ENCODE measurements around the gene BNIPL.
A peak's percentile ranks its signal among the peaks of the same experiment; 100 is the strongest.

Gene BNIPL

DNA sequence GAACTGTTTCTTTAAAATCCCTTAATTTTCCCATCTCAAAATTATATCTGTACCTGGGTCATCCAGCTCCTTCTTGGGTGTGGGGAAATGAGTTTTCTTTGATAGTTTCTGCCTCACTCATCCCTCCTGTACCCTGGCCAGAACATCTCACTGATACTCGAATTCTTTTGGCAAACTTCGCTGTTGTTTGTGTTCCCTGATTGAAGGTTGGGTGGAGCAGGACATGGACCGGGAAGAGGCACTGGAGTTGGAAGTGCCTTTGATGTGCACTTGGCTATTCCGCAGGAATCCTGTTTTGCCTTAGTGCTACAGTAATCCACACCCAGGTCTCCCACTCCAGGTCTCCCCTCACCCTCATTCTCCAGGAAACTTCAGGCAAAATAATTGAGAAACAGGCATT lies 40.9 kb upstream of the BNIPL start:
- Histone ChIP-seq H3K27me3 (ENCODE audit: insufficient read depth, low read length) (no peaks in the 10 kb centered on the region), H3K4me1 (ENCODE audit: control insufficient read depth in 1 of 2, insufficient read depth in 2 of 2, low read length in 2 of 2) (no peaks in the 10 kb centered on the region), H3K4me3 (ENCODE audit: low read depth, low read length) (no peak overlapping the region), H3K9ac (ENCODE audit: low read length) (no peak overlapping the region), H3K79me2 (ENCODE audit: control insufficient read depth, insufficient read depth, low read length, poor library complexity) (no peaks in the 10 kb centered on the region), H3K4me2 (ENCODE audit: low read length) (no peak overlapping the region), H3K36me3 (ENCODE audit: control insufficient read depth in 1 of 2, insufficient read depth in 2 of 2, low read length in 2 of 2) (peaks cover 2% of the 10 kb centered on the region in 2 experiments), H3K14ac (ENCODE audit: low read length) (peak overlapping the region; percentile 40), H2BK12ac (ENCODE audit: low read length) (peak overlapping the region; percentile 58), H2AK5ac (ENCODE audit: low read length) (peak overlapping the region; percentile 80), H3K27ac (ENCODE audit: low read depth, low read length) (no peak overlapping the region), H3K18ac (ENCODE audit: low read length) (no peak overlapping the region), H4K91ac (ENCODE audit: low read depth, low read length) (peak overlapping the region; percentile 2), H3K9me3 (ENCODE audit: insufficient read depth, low read depth, low read length) (no peaks in the 10 kb centered on the region), H3K4ac (ENCODE audit: low read depth, low read length) (no peak overlapping the region), H4K8ac (ENCODE audit: low read depth, low read length) (peak overlapping the region; percentile 36), H4K12ac (ENCODE audit: low read depth, low read length) (peak overlapping the region; percentile 56), H2BK120ac (ENCODE audit: insufficient read depth, low read length, poor library complexity) (no peak overlapping the region), H3K23ac (ENCODE audit: low read length) (no peak overlapping the region), H3K79me1 (ENCODE audit: low read length) (no peaks in the 10 kb centered on the region), H2BK5ac (ENCODE audit: low read depth, low read length, poor library complexity) (no peak overlapping the region), H2AFZ (ENCODE audit: insufficient read depth, low read length, poor library complexity) (peak overlapping the region; percentile 92)
- WGBS (ENCODE audit: extremely low coverage, insufficient coverage, insufficient read length): no CpG with 5 or more reads among the region's 4 CpGs
- DNase-seq: no peak

DNA sequence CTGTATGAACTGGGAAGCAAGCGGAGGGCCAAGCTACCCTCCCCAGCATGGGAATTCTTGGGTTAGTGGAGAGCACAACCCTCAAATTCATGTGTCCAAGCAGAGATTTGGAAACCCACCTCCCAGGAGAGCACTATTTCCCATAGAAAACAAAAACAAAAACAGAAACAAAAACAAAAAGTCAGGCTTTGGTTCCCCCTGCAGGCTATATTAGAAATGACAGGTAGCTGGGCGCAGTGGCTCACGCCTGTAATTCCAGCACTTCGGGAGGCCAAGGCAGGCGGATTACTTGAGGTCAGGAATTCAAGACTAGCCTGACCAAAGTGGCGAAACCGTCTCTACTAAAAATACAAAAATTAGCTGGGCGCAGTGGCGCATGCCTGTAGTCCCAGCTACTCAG lies 40.5 kb upstream of the BNIPL start:
- Histone ChIP-seq H3K9me3 (ENCODE audit: insufficient read depth, low read depth, low read length) (no peaks in the 10 kb centered on the region), H3K36me3 (ENCODE audit: control insufficient read depth in 1 of 2, insufficient read depth in 2 of 2, low read length in 2 of 2) (peaks cover 2% of the 10 kb centered on the region in 2 experiments), H2BK120ac (ENCODE audit: insufficient read depth, low read length, poor library complexity) (no peak overlapping the region), H2BK5ac (ENCODE audit: low read depth, low read length, poor library complexity) (no peak overlapping the region), H2AK5ac (ENCODE audit: low read length) (no peak overlapping the region), H2BK12ac (ENCODE audit: low read length) (no peak overlapping the region), H3K79me1 (ENCODE audit: low read length) (no peaks in the 10 kb centered on the region), H4K91ac (ENCODE audit: low read depth, low read length) (peak overlapping the region; percentile 2), H2AFZ (ENCODE audit: insufficient read depth, low read length, poor library complexity) (peak overlapping the region; percentile 92), H3K27me3 (ENCODE audit: insufficient read depth, low read length) (no peaks in the 10 kb centered on the region), H3K9ac (ENCODE audit: low read length) (no peak overlapping the region), H3K14ac (ENCODE audit: low read length) (no peak overlapping the region), H3K27ac (ENCODE audit: low read depth, low read length) (no peak overlapping the region), H4K8ac (ENCODE audit: low read depth, low read length) (peak overlapping the region; percentile 36), H3K79me2 (ENCODE audit: control insufficient read depth, insufficient read depth, low read length, poor library complexity) (no peaks in the 10 kb centered on the region), H3K4me3 (ENCODE audit: low read depth, low read length) (no peak overlapping the region), H3K4ac (ENCODE audit: low read depth, low read length) (no peak overlapping the region), H3K18ac (ENCODE audit: low read length) (no peak overlapping the region), H3K4me1 (ENCODE audit: control insufficient read depth in 1 of 2, insufficient read depth in 2 of 2, low read length in 2 of 2) (no peaks in the 10 kb centered on the region), H4K12ac (ENCODE audit: low read depth, low read length) (no peak overlapping the region), H3K4me2 (ENCODE audit: low read length) (no peak overlapping the region), H3K23ac (ENCODE audit: low read length) (no peak overlapping the region)
- peak; percentile 38 to 75 for DNase-seq
- no CpG with 5 or more reads among the region's 9 CpGs for WGBS (ENCODE audit: extremely low coverage, insufficient coverage, insufficient read length)

DNA sequence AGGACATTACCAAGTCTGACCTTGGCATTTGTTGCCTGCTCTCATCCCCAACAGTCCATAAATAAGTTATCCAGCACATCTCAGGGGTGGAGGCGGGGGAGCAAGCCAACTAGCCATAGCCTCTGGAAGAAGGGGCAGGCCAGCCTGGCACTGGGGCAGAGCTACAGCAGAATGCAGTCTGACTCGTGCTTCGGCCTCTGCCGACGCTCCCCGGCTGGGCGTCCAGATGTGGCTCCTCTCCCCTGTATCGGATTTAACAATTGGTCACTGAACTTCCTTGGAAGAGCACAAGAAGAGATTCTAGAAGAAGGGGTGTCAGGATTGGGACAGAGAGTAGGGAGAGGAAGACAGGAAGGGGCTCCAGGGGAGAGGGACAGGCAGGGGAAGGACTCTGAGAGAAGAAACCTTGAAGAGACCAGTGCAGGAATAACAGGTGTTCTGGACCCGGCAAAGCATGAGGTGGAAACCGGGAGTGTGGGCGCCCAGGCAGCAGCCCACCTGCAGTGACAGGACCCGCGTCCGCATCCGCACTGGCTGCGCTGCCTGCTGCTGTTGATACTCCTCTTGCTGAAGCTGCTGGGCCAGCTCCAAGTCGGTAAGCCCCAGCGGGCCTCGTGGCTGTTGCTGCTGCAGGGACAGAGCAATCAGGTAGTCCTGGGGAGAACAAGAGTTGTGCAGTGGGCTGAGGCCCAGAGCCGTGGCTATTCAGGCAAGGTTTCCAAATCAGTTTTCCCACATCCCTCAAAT lies 39.1 kb upstream of the BNIPL start:
- no peak for DNase-seq
- Histone ChIP-seq H3K4me3 (ENCODE audit: low read depth, low read length) (no peak overlapping the region), H4K91ac (ENCODE audit: low read depth, low read length) (no peak overlapping the region), H2AK5ac (ENCODE audit: low read length) (no peak overlapping the region), H3K4ac (ENCODE audit: low read depth, low read length) (no peak overlapping the region), H3K27ac (ENCODE audit: low read depth, low read length) (no peak overlapping the region), H3K36me3 (ENCODE audit: control insufficient read depth in 1 of 2, insufficient read depth in 2 of 2, low read length in 2 of 2) (peaks cover 2% of the 10 kb centered on the region in 2 experiments), H3K27me3 (ENCODE audit: insufficient read depth, low read length) (no peaks in the 10 kb centered on the region), H3K18ac (ENCODE audit: low read length) (no peak overlapping the region), H3K23ac (ENCODE audit: low read length) (no peak overlapping the region), H3K9me3 (ENCODE audit: insufficient read depth, low read depth, low read length) (no peaks in the 10 kb centered on the region), H3K4me1 (ENCODE audit: control insufficient read depth in 1 of 2, insufficient read depth in 2 of 2, low read length in 2 of 2) (no peaks in the 10 kb centered on the region), H3K9ac (ENCODE audit: low read length) (no peak overlapping the region), H2BK5ac (ENCODE audit: low read depth, low read length, poor library complexity) (no peak overlapping the region), H2AFZ (ENCODE audit: insufficient read depth, low read length, poor library complexity) (no peak overlapping the region), H3K79me2 (ENCODE audit: control insufficient read depth, insufficient read depth, low read length, poor library complexity) (no peaks in the 10 kb centered on the region), H3K14ac (ENCODE audit: low read length) (no peak overlapping the region), H4K12ac (ENCODE audit: low read depth, low read length) (no peak overlapping the region), H2BK120ac (ENCODE audit: insufficient read depth, low read length, poor library complexity) (no peak overlapping the region), H3K79me1 (ENCODE audit: low read length) (no peaks in the 10 kb centered on the region), H2BK12ac (ENCODE audit: low read length) (no peak overlapping the region), H4K8ac (ENCODE audit: low read depth, low read length) (no peak overlapping the region), H3K4me2 (ENCODE audit: low read length) (no peak overlapping the region)
- WGBS (ENCODE audit: extremely low coverage, insufficient coverage, insufficient read length): no CpG with 5 or more reads among the region's 20 CpGs

DNA sequence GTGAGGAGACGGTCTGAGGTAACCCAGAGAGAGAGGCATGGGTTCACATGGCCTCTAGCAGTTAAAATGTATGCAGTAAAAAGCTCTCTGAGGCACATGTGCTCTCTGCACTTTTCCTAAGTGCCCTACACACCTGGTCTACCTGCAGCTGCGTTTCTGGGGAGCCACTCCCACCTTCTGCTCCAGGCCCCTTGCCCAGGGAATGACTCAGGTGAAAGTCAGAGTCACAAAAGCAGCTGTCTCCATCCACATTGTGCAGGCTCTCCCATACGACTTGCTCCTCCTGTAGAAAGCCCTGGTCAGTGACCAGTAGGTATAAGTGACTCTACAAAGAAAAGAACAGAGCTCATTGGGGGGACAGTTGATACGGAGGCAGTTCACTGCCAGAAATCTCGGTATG lies 38.4 kb upstream of the BNIPL start:
- H3K4ac ChIP-seq (ENCODE audit: low read depth, low read length): no peak overlapping the region
- H4K8ac ChIP-seq (ENCODE audit: low read depth, low read length): no peak overlapping the region
- no peak overlapping the region for H4K91ac ChIP-seq (ENCODE audit: low read depth, low read length)
- no peaks in the 10 kb centered on the region for H3K4me1 ChIP-seq (ENCODE audit: control insufficient read depth in 1 of 2, insufficient read depth in 2 of 2, low read length in 2 of 2)
- no peak overlapping the region for H3K23ac ChIP-seq (ENCODE audit: low read length)
- H2AFZ ChIP-seq (ENCODE audit: insufficient read depth, low read length, poor library complexity): no peak overlapping the region
- no peaks in the 10 kb centered on the region for H3K79me1 ChIP-seq (ENCODE audit: low read length)
- no peak overlapping the region for H3K14ac ChIP-seq (ENCODE audit: low read length)
- no peak overlapping the region for H3K9ac ChIP-seq (ENCODE audit: low read length)
- H4K12ac ChIP-seq (ENCODE audit: low read depth, low read length): no peak overlapping the region
- no peaks in the 10 kb centered on the region for H3K27me3 ChIP-seq (ENCODE audit: insufficient read depth, low read length)
- no peak overlapping the region for H3K27ac ChIP-seq (ENCODE audit: low read depth, low read length)
- peaks cover 2% of the 10 kb centered on the region in 2 experiments for H3K36me3 ChIP-seq (ENCODE audit: control insufficient read depth in 1 of 2, insufficient read depth in 2 of 2, low read length in 2 of 2)
- no peak overlapping the region for H3K4me3 ChIP-seq (ENCODE audit: low read depth, low read length)
- no CpG with 5 or more reads among the region's 5 CpGs for WGBS (ENCODE audit: extremely low coverage, insufficient coverage, insufficient read length)
- no peak overlapping the region for H3K4me2 ChIP-seq (ENCODE audit: low read length)
- no peak overlapping the region for H2BK5ac ChIP-seq (ENCODE audit: low read depth, low read length, poor library complexity)
- no peak for DNase-seq
- no peak overlapping the region for H2AK5ac ChIP-seq (ENCODE audit: low read length)
- H2BK120ac ChIP-seq (ENCODE audit: insufficient read depth, low read length, poor library complexity): no peak overlapping the region
- H3K79me2 ChIP-seq (ENCODE audit: control insufficient read depth, insufficient read depth, low read length, poor library complexity): no peaks in the 10 kb centered on the region
- no peak overlapping the region for H2BK12ac ChIP-seq (ENCODE audit: low read length)
- H3K18ac ChIP-seq (ENCODE audit: low read length): no peak overlapping the region
- H3K9me3 ChIP-seq (ENCODE audit: insufficient read depth, low read depth, low read length): no peaks in the 10 kb centered on the region
